Pulmonary artery endothelial cell (primary cell): ENCODE data around the gene SVIP. TPM values are rescaled to one million over a fixed set of nuclear protein-coding genes. Genes with fewer than 3 reads are reported as not detected.

Source experiments
- DNase-seq: peaks from one replicate; pipeline ENCODE4 v3.0.0-alpha.2; 2011; ENCODE audit warnings: low read depth, low spot score
- total RNA-seq: library from RNA; depleted of rRNA; stranded (reverse); fragments of >200 nt; gene quantifications from 2 replicates; pipeline ENCODE4 v1.2.3, GENCODE V29; 2014

The SVIP gene
- total RNA-seq, result 15.8 and 23.6 TPM in 2 replicates

GRCh38 chr11:22829231-22830081 lies at the start of gene SVIP:
Gene SVIP, minus strand, starts transcription at chr11:22829801. Its CDS starts 53 bp downstream, at chr11:22829748.
- peak; percentile 95 for DNase-seq

- DNase-seq, result no peak
Measured at GRCh38 chr11:22878604-22879003, 49.0 kb upstream of the SVIP start.

- DNase-seq, result no peak
Measured at GRCh38 chr11:22878039-22878438, 48.4 kb upstream of the SVIP start.

- DNase-seq, result peak; percentile 50
Measured at GRCh38 chr11:22875869-22876473, 46.4 kb upstream of the SVIP start.

- DNase-seq, result no peak
Measured at GRCh38 chr11:22869325-22869724, 39.7 kb upstream of the SVIP start.

- DNase-seq, result no peak
Measured at GRCh38 chr11:22860241-22860640, 30.6 kb upstream of the SVIP start, which contains the start of gene CCDC179. Gene CCDC179, minus strand, starts transcription at chr11:22860474. Its CDS starts 53 bp downstream, at chr11:22860421.

- DNase-seq, result no peak
Measured at GRCh38 chr11:22859756-22860155, 30.2 kb upstream of the SVIP start.

- no peak for DNase-seq
Measured at GRCh38 chr11:22851477-22851876, 21.9 kb upstream of the SVIP start.

- DNase-seq, result no peak
Measured at GRCh38 chr11:22846726-22847125, 17.1 kb upstream of the SVIP start.

- DNase-seq, result no peak
Measured at GRCh38 chr11:22832315-22833015, 2.9 kb upstream of the SVIP start.

- no peak for DNase-seq
Measured at GRCh38 chr11:22830082-22830414, 447 bp upstream of the SVIP start.

GRCh38 chr11:22828373-22828772 lies 1.2 kb downstream of the SVIP start:
- no peak for DNase-seq

GRCh38 chr11:22822203-22822602 lies 7.4 kb downstream of the SVIP start:
- DNase-seq, result no peak

GRCh38 chr11:22809893-22810292 lies 19.7 kb downstream of the SVIP start:
- DNase-seq, result no peak

- no peak for DNase-seq
Measured at GRCh38 chr11:22808571-22809197, 20.9 kb downstream of the SVIP start.

- DNase-seq, result peak; percentile 71
Measured at GRCh38 chr11:22807855-22808570, 21.6 kb downstream of the SVIP start.

- DNase-seq, result no peak
Measured at GRCh38 chr11:22807391-22807790, 22.2 kb downstream of the SVIP start.

- no peak for DNase-seq
Measured at GRCh38 chr11:22802861-22803260, 26.7 kb downstream of the SVIP start.

GRCh38 chr11:22800482-22800881 lies 29.1 kb downstream of the SVIP start:
- DNase-seq, result no peak

GRCh38 chr11:22798901-22799300 lies 30.7 kb downstream of the SVIP start:
- no peak for DNase-seq

- DNase-seq, result no peak
Measured at GRCh38 chr11:22797047-22797446, 32.6 kb downstream of the SVIP start.
